ENCODE results near the gene PPP2R5C.
A peak's percentile ranks its signal among the peaks of the same experiment; 100 is the strongest.

The PPP2R5C gene

DNA sequence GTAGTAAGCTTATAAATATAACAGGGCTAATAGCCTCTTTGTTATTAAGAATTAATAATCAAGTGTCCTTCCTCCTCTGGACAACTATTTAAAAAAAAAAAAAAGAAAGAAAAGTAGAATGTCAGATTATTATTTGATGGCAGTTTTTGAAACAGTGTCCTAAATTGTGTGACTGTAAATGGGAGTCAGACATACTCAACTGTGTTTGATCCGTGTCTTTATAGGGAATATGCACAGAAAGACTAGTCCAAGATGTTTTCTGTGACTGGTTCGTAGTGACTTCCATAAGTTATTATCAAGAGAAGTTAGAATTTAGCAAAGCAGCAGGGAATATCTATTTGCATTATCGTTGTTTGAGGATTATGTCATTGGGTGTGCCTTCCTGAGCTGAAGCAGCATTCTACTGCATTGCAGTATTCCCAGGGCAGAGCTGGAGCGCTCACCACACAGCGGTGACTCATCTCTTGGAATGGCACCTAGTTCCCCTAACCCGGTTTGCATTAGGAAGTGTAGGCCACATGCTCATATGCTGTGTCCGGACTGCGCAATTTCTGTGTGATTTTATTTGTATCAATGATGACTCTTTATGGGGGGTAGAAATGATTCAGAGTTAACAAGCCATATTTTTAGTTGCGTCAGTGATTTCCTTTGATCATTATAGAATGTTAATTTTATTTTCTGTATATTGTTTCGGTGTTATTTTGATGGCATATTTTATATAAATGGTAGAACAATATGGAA lies 210.8 kb downstream of the PPP2R5C start:
- peak; percentile 99 for DNase-seq (ENCODE audit: low read depth, low spot score)
- in situ Hi-C loops (cut with HindIII; ENCODE audit: low sequenced_read_pairs) = no loop called here

DNA sequence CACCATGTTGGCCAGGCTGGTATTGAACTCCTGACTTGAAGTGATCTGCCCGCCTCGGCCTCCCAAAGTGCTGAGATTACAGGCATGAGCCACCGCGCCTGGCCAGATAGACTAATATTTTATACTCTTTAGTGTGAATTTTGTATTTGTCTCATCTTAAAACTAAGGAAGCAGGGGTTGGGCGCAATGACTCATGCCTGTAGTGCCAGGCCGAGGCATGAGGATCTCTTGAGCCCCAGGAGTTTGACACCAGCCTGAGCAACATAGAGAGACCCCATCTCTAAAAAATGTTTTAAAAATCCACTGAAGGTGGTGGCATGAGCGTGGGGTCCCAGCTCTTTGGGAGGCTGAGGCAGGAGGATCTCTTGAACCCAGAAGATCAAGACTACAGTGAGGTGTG lies 211.8 kb downstream of the PPP2R5C start:
- in situ Hi-C loops (cut with HindIII; ENCODE audit: low sequenced_read_pairs) = no loop called here
- no peak for DNase-seq (ENCODE audit: low read depth, low spot score)
- no peak overlapping the region for H3K4me3 ChIP-seq (ENCODE audit: low read depth, low read length)

More for the DNA sequence above, 210.8 kb downstream of the PPP2R5C start:
- TF ChIP-seq, protein P1, sequence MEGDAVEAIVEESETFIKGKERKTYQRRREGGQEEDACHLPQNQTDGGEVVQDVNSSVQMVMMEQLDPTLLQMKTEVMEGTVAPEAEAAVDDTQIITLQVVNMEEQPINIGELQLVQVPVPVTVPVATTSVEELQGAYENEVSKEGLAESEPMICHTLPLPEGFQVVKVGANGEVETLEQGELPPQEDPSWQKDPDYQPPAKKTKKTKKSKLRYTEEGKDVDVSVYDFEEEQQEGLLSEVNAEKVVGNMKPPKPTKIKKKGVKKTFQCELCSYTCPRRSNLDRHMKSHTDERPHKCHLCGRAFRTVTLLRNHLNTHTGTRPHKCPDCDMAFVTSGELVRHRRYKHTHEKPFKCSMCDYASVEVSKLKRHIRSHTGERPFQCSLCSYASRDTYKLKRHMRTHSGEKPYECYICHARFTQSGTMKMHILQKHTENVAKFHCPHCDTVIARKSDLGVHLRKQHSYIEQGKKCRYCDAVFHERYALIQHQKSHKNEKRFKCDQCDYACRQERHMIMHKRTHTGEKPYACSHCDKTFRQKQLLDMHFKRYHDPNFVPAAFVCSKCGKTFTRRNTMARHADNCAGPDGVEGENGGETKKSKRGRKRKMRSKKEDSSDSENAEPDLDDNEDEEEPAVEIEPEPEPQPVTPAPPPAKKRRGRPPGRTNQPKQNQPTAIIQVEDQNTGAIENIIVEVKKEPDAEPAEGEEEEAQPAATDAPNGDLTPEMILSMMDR (IDR thresholded peaks at IDR 0.05; ENCODE audit: low read depth, low read length) = no peak
- H3K4me3 ChIP-seq (ENCODE audit: low read depth, low read length) = no peak overlapping the region

DNA sequence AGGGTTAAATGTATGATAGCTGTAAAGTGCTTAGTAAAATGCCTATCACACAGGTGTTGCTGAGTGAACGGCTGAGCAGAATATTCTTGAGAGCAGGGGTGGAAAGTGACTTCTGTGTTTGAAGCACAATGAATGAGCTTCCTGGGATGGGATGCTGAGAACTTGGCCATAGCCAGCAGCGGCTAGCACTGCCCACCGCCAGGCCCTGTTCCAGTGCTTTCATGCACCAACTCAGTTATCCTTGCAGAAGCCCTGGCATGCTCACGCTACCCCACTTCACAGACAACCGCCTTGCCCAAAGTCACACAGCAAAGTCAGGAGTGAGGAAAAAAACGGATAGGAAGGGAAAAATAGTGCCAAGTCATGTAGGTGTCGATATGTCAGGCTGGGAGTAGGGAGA lies 213.7 kb downstream of the PPP2R5C start:
- DNase-seq (ENCODE audit: low read depth, low spot score) = no peak
- in situ Hi-C loops (cut with HindIII; ENCODE audit: low sequenced_read_pairs) = no loop called here
- TF ChIP-seq, protein P1 (IDR thresholded peaks at IDR 0.05; ENCODE audit: low read depth, low read length) = no peak
- no peak overlapping the region for H3K4me3 ChIP-seq (ENCODE audit: low read depth, low read length)

More for the DNA sequence above, 211.8 kb downstream of the PPP2R5C start:
- TF ChIP-seq, protein P1 (IDR thresholded peaks at IDR 0.05; ENCODE audit: low read depth, low read length) = no peak
